SK-N-MC (cell line): ENCODE data around the gene PEX1.

Source experiments
- EZH2 ChIP-seq: fragments of 200-600 bp; sonication (generic); IDR thresholded peaks from one replicate; pipeline ENCODE4 v1.6.1; 2017; ENCODE audit warnings: antibody characterized with exemption
- FOXP2 ChIP-seq: optimal IDR thresholded peaks from 2 replicates; pipeline ENCODE3; 2011; ENCODE audit warnings: mild to moderate bottlenecking, moderate library complexity; ENCODE audit not compliant: insufficient read depth; ENCODE audit errors: extremely low read length, control extremely low read depth
- POLR2AphosphoS5 ChIP-seq: IDR thresholded peaks from 2 replicates; pipeline ENCODE4 v1.6.1; 2012; ENCODE audit warnings: mild to moderate bottlenecking, low read depth, low read length, borderline replicate concordance

GRCh38 chr7:92534572-92534971 lies 6.3 kb upstream of the PEX1 start:
- TF ChIP-seq EZH2 (no peak), POLR2AphosphoS5 (no peak), FOXP2 (no peak)
